Measurements from ENCODE around the gene GHR. TPM values are rescaled to one million over a fixed set of nuclear protein-coding genes. Genes with fewer than 3 reads are reported as not detected.

Gene GHR
- total RNA-seq, 1 donor from 2014 or later: 16.7 TPM

DNA sequence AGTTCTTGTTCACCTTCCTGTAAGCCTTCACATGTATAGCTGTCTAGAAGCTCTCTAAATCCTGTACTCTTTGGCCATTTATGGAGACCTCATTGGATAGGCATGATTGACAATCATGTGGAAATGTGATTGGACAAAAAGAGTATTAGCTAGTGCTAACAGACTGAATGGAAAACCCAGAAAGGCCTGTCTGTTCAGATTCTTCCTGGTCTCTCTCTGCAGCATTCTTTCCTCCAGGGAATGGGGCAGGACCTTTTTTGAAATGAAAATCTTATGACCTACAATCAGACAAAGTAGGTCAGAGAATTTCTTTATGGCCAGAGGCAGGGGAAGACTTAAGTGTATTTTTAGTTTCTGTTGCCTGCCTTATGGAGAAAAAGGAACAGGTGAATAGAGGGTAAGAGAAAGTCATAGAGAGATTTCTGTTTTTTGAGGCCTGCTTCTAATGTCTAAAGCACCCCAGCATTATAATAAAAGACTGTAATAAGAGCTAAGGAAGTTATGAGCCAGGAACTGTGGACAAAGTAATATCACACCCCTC lies 181.0 kb downstream of the GHR start:
- no peak overlapping the region for H3K4me3 ChIP-seq (ENCODE audit: low read length in 3 of 3)
- no peaks in the 10 kb centered on the region for H3K27me3 ChIP-seq (ENCODE audit: control insufficient read depth in 3 of 3, insufficient read depth in 3 of 3, low read length in 3 of 3)
- H3K4me1 ChIP-seq (ENCODE audit: control insufficient read depth in 3 of 3, insufficient read depth in 3 of 3, low read length in 3 of 3): peaks cover 22 to 34% (median 33%) of the 10 kb centered on the region in 3 donors
- H3K9me3 ChIP-seq (ENCODE audit: control insufficient read depth in 3 of 3, low read length in 3 of 3): no peaks in the 10 kb centered on the region
- H3K36me3 ChIP-seq (ENCODE audit: control insufficient read depth in 3 of 3, insufficient read depth in 3 of 3, low read length in 3 of 3): no peaks in the 10 kb centered on the region
- H3K9ac ChIP-seq (ENCODE audit: low read depth in 1 of 3, low read length in 3 of 3): peak overlapping the region in 1 of 3 donors; percentile 1
- H3K27ac ChIP-seq (ENCODE audit: low read depth, low read length): peak overlapping the region; percentile 12

DNA sequence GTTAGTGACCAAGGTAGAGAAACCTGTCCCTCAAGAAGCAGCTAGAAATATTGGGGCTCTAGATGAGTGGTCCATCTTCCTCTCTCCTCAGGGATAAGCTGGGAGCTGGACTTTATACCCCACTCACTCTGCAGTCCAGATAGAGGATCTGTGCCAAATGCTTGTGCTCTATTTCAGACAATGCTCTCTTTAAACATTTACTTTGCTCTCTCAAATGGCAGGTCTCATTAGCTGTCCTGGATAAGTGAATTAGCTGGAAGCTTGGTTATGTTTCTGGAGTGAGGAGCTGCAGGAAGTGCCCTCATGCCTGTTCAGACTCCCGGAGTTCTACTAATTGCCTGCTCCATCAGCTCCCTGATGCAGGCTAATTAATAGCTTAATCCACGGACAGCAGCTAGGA lies 182.3 kb downstream of the GHR start:
- no peak overlapping the region for H3K4me3 ChIP-seq (ENCODE audit: low read length in 3 of 3)
- no peaks in the 10 kb centered on the region for H3K9me3 ChIP-seq (ENCODE audit: control insufficient read depth in 3 of 3, low read length in 3 of 3)
- H3K27me3 ChIP-seq (ENCODE audit: control insufficient read depth in 3 of 3, insufficient read depth in 3 of 3, low read length in 3 of 3): no peaks in the 10 kb centered on the region
- no peaks in the 10 kb centered on the region for H3K36me3 ChIP-seq (ENCODE audit: control insufficient read depth in 3 of 3, insufficient read depth in 3 of 3, low read length in 3 of 3)
- peaks cover 22 to 42% (median 30%) of the 10 kb centered on the region in 3 donors for H3K4me1 ChIP-seq (ENCODE audit: control insufficient read depth in 3 of 3, insufficient read depth in 3 of 3, low read length in 3 of 3)
- no peak overlapping the region for H3K9ac ChIP-seq (ENCODE audit: low read depth in 1 of 3, low read length in 3 of 3)
- peak overlapping the region; percentile 23 for H3K27ac ChIP-seq (ENCODE audit: low read depth, low read length)

DNA sequence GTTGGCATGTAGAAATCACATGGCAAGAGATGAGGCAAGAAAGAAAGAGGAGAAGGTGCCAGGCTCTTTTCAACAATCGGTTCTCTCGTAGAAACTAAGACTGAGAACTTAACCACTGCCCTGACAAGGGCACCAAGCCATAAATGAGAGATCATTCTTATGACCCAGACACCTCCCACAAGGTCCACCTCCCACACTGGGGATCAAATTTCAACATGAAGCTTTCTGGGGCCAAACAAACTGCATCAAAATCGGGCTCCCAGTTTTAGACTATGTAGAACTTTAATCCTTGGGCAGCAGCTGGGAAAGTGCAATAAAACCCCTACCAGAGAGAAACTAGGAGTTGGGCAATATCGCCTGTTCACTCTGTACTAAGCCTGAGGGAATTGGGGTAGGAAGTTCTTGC lies 183.2 kb downstream of the GHR start:
- Histone ChIP-seq H3K27me3 (ENCODE audit: control insufficient read depth in 3 of 3, insufficient read depth in 3 of 3, low read length in 3 of 3) (no peaks in the 10 kb centered on the region), H3K36me3 (ENCODE audit: control insufficient read depth in 3 of 3, insufficient read depth in 3 of 3, low read length in 3 of 3) (no peaks in the 10 kb centered on the region), H3K27ac (ENCODE audit: low read depth, low read length) (peak overlapping the region; percentile 23), H3K4me3 (ENCODE audit: low read length in 3 of 3) (no peak overlapping the region), H3K4me1 (ENCODE audit: control insufficient read depth in 3 of 3, insufficient read depth in 3 of 3, low read length in 3 of 3) (peaks cover 22 to 48% (median 30%) of the 10 kb centered on the region in 3 donors), H3K9ac (ENCODE audit: low read depth in 1 of 3, low read length in 3 of 3) (no peak overlapping the region), H3K9me3 (ENCODE audit: control insufficient read depth in 3 of 3, low read length in 3 of 3) (no peaks in the 10 kb centered on the region)

DNA sequence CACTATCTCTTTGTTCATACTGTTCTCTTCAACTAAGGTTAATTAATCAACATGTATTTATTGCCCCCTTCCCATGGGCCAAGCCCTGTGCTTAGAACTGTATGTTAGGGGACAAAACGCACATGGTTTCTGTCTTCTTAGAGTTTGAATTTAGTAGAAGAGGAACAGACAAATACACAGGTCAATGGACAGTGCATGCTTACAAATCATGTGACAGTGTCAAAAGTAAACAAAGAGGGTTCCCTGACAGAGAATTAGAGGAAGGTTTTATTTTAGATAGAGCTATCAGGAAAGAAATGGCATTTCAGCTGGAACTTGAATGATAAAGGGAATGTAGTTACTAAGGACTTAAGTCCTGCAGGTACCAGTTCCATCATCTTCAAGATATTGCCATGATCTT lies 188.2 kb downstream of the GHR start:
- Histone ChIP-seq H3K4me1 (ENCODE audit: control insufficient read depth in 3 of 3, insufficient read depth in 3 of 3, low read length in 3 of 3) (peaks cover 2 to 24% (median 2%) of the 10 kb centered on the region in 3 donors), H3K4me3 (ENCODE audit: low read length in 3 of 3) (no peak overlapping the region), H3K27ac (ENCODE audit: low read depth, low read length) (no peak overlapping the region)

DNA sequence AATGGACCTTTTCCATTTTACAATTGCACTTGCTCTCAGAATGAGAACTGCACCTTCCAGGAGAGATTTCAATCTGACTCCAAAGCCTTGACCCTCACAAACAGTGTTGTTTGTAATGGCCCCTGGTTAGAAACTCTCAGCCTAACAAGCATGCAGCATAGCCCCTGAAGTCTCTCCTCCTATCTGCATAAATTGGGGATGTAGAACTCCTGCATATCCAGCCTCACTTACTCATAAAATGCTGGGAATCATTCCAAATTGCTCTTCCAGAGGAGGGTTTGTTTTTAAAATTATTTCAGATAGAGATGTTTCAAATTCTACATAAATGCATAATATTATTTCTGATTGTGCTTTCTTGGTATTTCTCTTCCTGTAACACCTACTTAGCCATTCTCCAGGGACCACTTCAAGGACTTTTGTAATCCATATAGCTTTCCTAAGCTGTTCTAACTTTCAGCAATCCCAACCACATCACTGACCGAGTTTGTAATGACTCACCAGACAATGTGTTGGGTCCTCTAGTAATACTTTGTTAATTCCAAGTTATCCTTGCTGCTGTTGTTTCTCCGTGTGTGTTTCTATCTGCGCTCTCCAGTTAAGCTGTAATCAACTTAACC lies 189.6 kb downstream of the GHR start:
- H3K36me3 ChIP-seq (ENCODE audit: control insufficient read depth in 3 of 3, insufficient read depth in 3 of 3, low read length in 3 of 3): no peaks in the 10 kb centered on the region

More for the DNA sequence above, 188.2 kb downstream of the GHR start:
- H3K27me3 ChIP-seq (ENCODE audit: control insufficient read depth in 3 of 3, insufficient read depth in 3 of 3, low read length in 3 of 3): no peaks in the 10 kb centered on the region
- H3K9me3 ChIP-seq (ENCODE audit: control insufficient read depth in 3 of 3, low read length in 3 of 3): no peaks in the 10 kb centered on the region
- H3K9ac ChIP-seq (ENCODE audit: low read depth in 1 of 3, low read length in 3 of 3): no peak overlapping the region
- H3K36me3 ChIP-seq (ENCODE audit: control insufficient read depth in 3 of 3, insufficient read depth in 3 of 3, low read length in 3 of 3): no peaks in the 10 kb centered on the region

DNA sequence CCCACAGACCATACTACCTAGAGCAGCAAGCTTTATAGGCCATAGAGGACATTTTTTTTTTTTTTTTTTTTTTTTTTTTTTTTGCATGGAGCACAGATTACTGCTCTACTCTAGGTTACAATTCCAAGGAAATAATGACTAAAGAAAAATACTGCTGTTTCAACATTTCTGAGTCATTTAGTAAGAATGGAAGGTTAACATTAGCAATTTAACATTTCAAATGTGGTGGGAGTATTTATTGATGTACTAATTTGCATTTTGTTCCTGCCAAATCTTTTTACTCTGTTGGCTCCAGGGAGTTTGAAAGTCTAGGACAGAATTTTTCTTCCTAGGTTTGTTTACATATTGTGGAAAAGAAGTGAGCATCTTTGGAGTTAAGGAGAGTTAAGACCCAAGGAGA lies 191.3 kb downstream of the GHR start:
- Histone ChIP-seq H3K27me3 (ENCODE audit: control insufficient read depth in 3 of 3, insufficient read depth in 3 of 3, low read length in 3 of 3) (no peaks in the 10 kb centered on the region), H3K36me3 (ENCODE audit: control insufficient read depth in 3 of 3, insufficient read depth in 3 of 3, low read length in 3 of 3) (no peaks in the 10 kb centered on the region), H3K4me1 (ENCODE audit: control insufficient read depth in 3 of 3, insufficient read depth in 3 of 3, low read length in 3 of 3) (peaks cover 0 to 21% (median 0%) of the 10 kb centered on the region in 3 donors), H3K27ac (ENCODE audit: low read depth, low read length) (no peak overlapping the region), H3K9ac (ENCODE audit: low read depth in 1 of 3, low read length in 3 of 3) (no peak overlapping the region), H3K4me3 (ENCODE audit: low read length in 3 of 3) (no peak overlapping the region), H3K9me3 (ENCODE audit: control insufficient read depth in 3 of 3, low read length in 3 of 3) (no peaks in the 10 kb centered on the region)

More for the DNA sequence above, 189.6 kb downstream of the GHR start:
- H3K27me3 ChIP-seq (ENCODE audit: control insufficient read depth in 3 of 3, insufficient read depth in 3 of 3, low read length in 3 of 3): no peaks in the 10 kb centered on the region
- H3K4me1 ChIP-seq (ENCODE audit: control insufficient read depth in 3 of 3, insufficient read depth in 3 of 3, low read length in 3 of 3): peaks cover 0 to 23% (median 2%) of the 10 kb centered on the region in 3 donors
- no peak overlapping the region for H3K4me3 ChIP-seq (ENCODE audit: low read length in 3 of 3)
- no peak overlapping the region for H3K27ac ChIP-seq (ENCODE audit: low read depth, low read length)
- H3K9ac ChIP-seq (ENCODE audit: low read depth in 1 of 3, low read length in 3 of 3): no peak overlapping the region
- H3K9me3 ChIP-seq (ENCODE audit: control insufficient read depth in 3 of 3, low read length in 3 of 3): no peaks in the 10 kb centered on the region

DNA sequence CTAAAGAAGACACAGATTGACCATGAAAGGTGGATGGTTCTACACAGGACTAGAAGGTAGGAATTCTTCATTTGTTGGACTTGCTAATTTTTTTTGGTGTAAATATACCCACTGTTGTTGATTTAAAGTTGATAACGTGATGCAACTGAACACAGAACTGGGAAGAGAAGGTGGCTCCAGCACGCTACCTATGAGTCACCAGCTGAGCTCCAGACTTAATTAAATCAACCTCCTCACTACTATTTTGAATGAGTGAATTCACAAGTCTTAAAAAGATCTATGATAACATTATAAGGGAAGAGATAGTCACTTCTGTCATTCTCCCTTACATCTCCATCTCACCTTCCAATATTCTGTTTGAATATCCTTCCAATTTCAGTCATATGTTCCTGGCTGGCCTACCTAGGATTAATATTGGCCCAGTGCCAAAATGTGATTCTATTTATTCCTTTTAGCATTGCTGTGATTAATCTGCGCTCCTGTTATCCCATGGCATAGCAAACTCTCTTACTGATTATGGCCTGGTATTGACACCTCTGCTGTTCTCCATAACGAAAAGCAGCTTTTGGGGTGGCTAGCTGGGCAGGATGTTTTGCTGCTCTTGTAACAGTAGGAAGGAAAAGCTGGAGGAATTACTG lies 197.5 kb downstream of the GHR start:
- H3K36me3 ChIP-seq (ENCODE audit: control insufficient read depth in 3 of 3, insufficient read depth in 3 of 3, low read length in 3 of 3): no peaks in the 10 kb centered on the region
- no peak overlapping the region for H3K4me3 ChIP-seq (ENCODE audit: low read length in 3 of 3)
- H3K9ac ChIP-seq (ENCODE audit: low read depth in 1 of 3, low read length in 3 of 3): no peak overlapping the region
- H3K27me3 ChIP-seq (ENCODE audit: control insufficient read depth in 3 of 3, insufficient read depth in 3 of 3, low read length in 3 of 3): no peaks in the 10 kb centered on the region
- H3K27ac ChIP-seq (ENCODE audit: low read depth, low read length): peak overlapping the region; percentile 58
- no peaks in the 10 kb centered on the region for H3K9me3 ChIP-seq (ENCODE audit: control insufficient read depth in 3 of 3, low read length in 3 of 3)
- H3K4me1 ChIP-seq (ENCODE audit: control insufficient read depth in 3 of 3, insufficient read depth in 3 of 3, low read length in 3 of 3): peaks cover 14 to 32% (median 16%) of the 10 kb centered on the region in 3 donors

DNA sequence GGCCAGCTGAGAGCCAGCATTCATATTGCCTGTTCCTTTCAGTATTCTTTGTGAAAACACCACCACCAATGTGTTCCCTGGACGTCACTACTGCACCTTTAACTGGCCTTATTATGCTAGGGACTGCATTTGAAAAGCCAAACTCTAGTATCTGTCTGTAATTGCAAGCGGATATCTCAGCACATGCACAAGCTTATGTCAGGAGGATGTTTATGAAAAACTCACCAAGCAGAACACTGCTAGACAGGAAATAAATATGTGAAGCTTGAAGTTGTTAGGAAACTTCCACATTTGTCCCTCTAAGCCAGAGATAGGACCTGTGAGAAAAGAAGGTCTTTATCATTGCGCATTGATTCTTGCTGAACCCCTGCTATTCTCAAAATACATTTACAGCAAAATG lies 198.0 kb downstream of the GHR start:
- no peaks in the 10 kb centered on the region for H3K36me3 ChIP-seq (ENCODE audit: control insufficient read depth in 3 of 3, insufficient read depth in 3 of 3, low read length in 3 of 3)
- no peaks in the 10 kb centered on the region for H3K27me3 ChIP-seq (ENCODE audit: control insufficient read depth in 3 of 3, insufficient read depth in 3 of 3, low read length in 3 of 3)
- H3K4me1 ChIP-seq (ENCODE audit: control insufficient read depth in 3 of 3, insufficient read depth in 3 of 3, low read length in 3 of 3): peaks cover 14 to 35% (median 16%) of the 10 kb centered on the region in 3 donors
- H3K9ac ChIP-seq (ENCODE audit: low read depth in 1 of 3, low read length in 3 of 3): no peak overlapping the region
- no peak overlapping the region for H3K4me3 ChIP-seq (ENCODE audit: low read length in 3 of 3)
- H3K9me3 ChIP-seq (ENCODE audit: control insufficient read depth in 3 of 3, low read length in 3 of 3): no peaks in the 10 kb centered on the region
- H3K27ac ChIP-seq (ENCODE audit: low read depth, low read length): peak overlapping the region; percentile 58

DNA sequence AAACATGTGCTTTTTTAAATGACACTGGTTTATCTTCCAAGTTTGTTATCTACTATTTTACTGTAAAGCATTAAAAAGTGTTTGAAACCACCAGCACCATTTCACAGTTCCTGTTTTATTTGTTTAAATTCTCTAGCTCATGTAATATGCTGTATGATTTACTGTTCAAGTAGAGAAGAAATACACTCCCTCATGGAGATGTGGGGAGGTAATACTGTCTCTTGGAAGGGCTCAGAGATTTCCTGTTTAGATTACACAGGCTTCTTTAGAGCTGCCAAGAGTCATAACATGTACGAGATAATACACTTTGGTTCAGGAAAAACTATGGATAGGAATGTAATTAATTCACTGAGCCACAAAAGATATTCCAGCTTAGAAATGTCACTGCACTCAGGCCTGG lies 198.4 kb downstream of the GHR start:
- Histone ChIP-seq H3K9ac (ENCODE audit: low read depth in 1 of 3, low read length in 3 of 3) (no peak overlapping the region), H3K4me3 (ENCODE audit: low read length in 3 of 3) (no peak overlapping the region), H3K9me3 (ENCODE audit: control insufficient read depth in 3 of 3, low read length in 3 of 3) (no peaks in the 10 kb centered on the region), H3K36me3 (ENCODE audit: control insufficient read depth in 3 of 3, insufficient read depth in 3 of 3, low read length in 3 of 3) (no peaks in the 10 kb centered on the region), H3K27me3 (ENCODE audit: control insufficient read depth in 3 of 3, insufficient read depth in 3 of 3, low read length in 3 of 3) (no peaks in the 10 kb centered on the region), H3K27ac (ENCODE audit: low read depth, low read length) (no peak overlapping the region), H3K4me1 (ENCODE audit: control insufficient read depth in 3 of 3, insufficient read depth in 3 of 3, low read length in 3 of 3) (peaks cover 14 to 39% (median 16%) of the 10 kb centered on the region in 3 donors)

DNA sequence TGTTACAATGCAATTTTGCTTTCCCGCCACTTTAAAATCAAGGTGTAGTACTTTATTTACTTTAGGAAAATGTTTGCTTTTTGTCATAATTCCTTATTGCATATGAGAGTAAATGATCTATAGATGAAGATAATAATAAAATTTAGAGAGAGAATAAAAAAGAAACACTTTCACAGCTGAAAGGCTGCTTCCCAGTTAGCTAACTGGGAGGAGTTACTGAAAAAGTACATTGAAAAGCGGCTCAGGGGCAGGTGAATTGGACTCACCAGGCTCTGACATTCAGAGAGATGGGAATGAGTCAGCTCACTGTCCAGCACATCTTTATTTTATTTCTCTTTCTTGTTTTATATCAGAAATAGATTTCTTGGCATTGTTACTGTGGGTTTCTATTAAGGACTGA lies 201.7 kb downstream of the GHR start:
- H3K9ac ChIP-seq (ENCODE audit: low read depth in 1 of 3, low read length in 3 of 3): no peak overlapping the region
- no peak overlapping the region for H3K4me3 ChIP-seq (ENCODE audit: low read length in 3 of 3)
- no peak overlapping the region for H3K27ac ChIP-seq (ENCODE audit: low read depth, low read length)
- peaks cover 14 to 33% (median 16%) of the 10 kb centered on the region in 3 donors for H3K4me1 ChIP-seq (ENCODE audit: control insufficient read depth in 3 of 3, insufficient read depth in 3 of 3, low read length in 3 of 3)
- H3K27me3 ChIP-seq (ENCODE audit: control insufficient read depth in 3 of 3, insufficient read depth in 3 of 3, low read length in 3 of 3): no peaks in the 10 kb centered on the region
- H3K9me3 ChIP-seq (ENCODE audit: control insufficient read depth in 3 of 3, low read length in 3 of 3): no peaks in the 10 kb centered on the region
- H3K36me3 ChIP-seq (ENCODE audit: control insufficient read depth in 3 of 3, insufficient read depth in 3 of 3, low read length in 3 of 3): no peaks in the 10 kb centered on the region

Data from skeletal muscle tissue (tissue), 4 donors.